GM23248 (cell line): Measurements from ENCODE around the gene GPR18.

ENCODE experiments used
- EZH2 ChIP-seq: fragments of 200-600 bp; sonication (generic); IDR thresholded peaks from 2 replicates; pipeline ENCODE4 v1.6.1; 2018; ENCODE audit warnings: antibody characterized with exemption, mild to moderate bottlenecking; ENCODE audit not compliant: insufficient read depth, poor library complexity, severe bottlenecking
- EZH2phosphoT487 ChIP-seq: fragments of 200-600 bp; sonication (generic); IDR thresholded peaks from 2 replicates; pipeline ENCODE4 v1.6.1; 2018; ENCODE audit warnings: antibody characterized with exemption, moderate library complexity, mild to moderate bottlenecking, low read depth; ENCODE audit not compliant: insufficient read depth

- TF ChIP-seq EZH2phosphoT487, result no peak
- TF ChIP-seq EZH2, result no peak
Measured at GRCh38 chr13:99231721-99232120, 26.5 kb downstream of the GPR18 start.
